ES-I3 (cell line): Measurements from ENCODE around the gene PSAP.

Source experiments
- H3K36me3 ChIP-seq: 2 replicates; pipeline ENCODE4 v1.6.1; 2013; ENCODE audit warnings: mild to moderate bottlenecking, low read length, control low read depth, moderate library complexity; ENCODE audit not compliant: insufficient read depth
- H3K4me1 ChIP-seq: 2 replicates; pipeline ENCODE4 v1.6.1; 2013; ENCODE audit warnings: mild to moderate bottlenecking, control low read depth, low read length; ENCODE audit not compliant: insufficient read depth
- H3K9ac ChIP-seq: 2 replicates; pipeline ENCODE4 v1.6.1; 2013; ENCODE audit warnings: low read depth, mild to moderate bottlenecking, low read length, moderate library complexity
- H3K9me3 ChIP-seq: 2 replicates; pipeline ENCODE4 v1.6.1; 2013; ENCODE audit warnings: mild to moderate bottlenecking, low read length, moderate library complexity; ENCODE audit not compliant: control insufficient read depth, insufficient read depth

The PSAP gene

GRCh38 chr10:71790749-71791440 lies 60.2 kb downstream of the PSAP start:
- no peak overlapping the region for H3K9ac ChIP-seq
- H3K36me3 ChIP-seq, result no peaks in the 10 kb centered on the region
- H3K4me1 ChIP-seq, result no peaks in the 10 kb centered on the region

GRCh38 chr10:71789871-71790270 lies 61.2 kb downstream of the PSAP start:
- Histone ChIP-seq H3K36me3 (no peaks in the 10 kb centered on the region), H3K9me3 (no peaks in the 10 kb centered on the region), H3K4me1 (no peaks in the 10 kb centered on the region), H3K9ac (no peak overlapping the region)

More at GRCh38 chr10:71790749-71791440, 60.2 kb downstream of the PSAP start:
- no peaks in the 10 kb centered on the region for H3K9me3 ChIP-seq

GRCh38 chr10:71788954-71789353 lies 62.1 kb downstream of the PSAP start:
- H3K9ac ChIP-seq, result no peak overlapping the region
- no peaks in the 10 kb centered on the region for H3K4me1 ChIP-seq
- no peaks in the 10 kb centered on the region for H3K9me3 ChIP-seq
- no peaks in the 10 kb centered on the region for H3K36me3 ChIP-seq

GRCh38 chr10:71784679-71785272 lies 66.3 kb downstream of the PSAP start:
- no peak overlapping the region for H3K9ac ChIP-seq
- H3K36me3 ChIP-seq, result no peaks in the 10 kb centered on the region
- no peaks in the 10 kb centered on the region for H3K9me3 ChIP-seq
- peaks cover 5% of the 10 kb centered on the region; the same call in 1 of the 2 replicates for H3K4me1 ChIP-seq

- Histone ChIP-seq H3K9ac (no peak overlapping the region), H3K9me3 (no peaks in the 10 kb centered on the region), H3K4me1 (peaks cover 5% of the 10 kb centered on the region; the same call in 1 of the 2 replicates), H3K36me3 (no peaks in the 10 kb centered on the region)
Measured at GRCh38 chr10:71783917-71784678, 67.0 kb downstream of the PSAP start.

GRCh38 chr10:71782917-71783490 lies 68.0 kb downstream of the PSAP start:
- Histone ChIP-seq H3K9me3 (no peaks in the 10 kb centered on the region), H3K36me3 (no peaks in the 10 kb centered on the region), H3K9ac (no peak overlapping the region), H3K4me1 (peaks cover 5% of the 10 kb centered on the region; the same call in 1 of the 2 replicates)

GRCh38 chr10:71782221-71782916 lies 68.7 kb downstream of the PSAP start:
- Histone ChIP-seq H3K4me1 (peaks cover 5% of the 10 kb centered on the region; the same call in 1 of the 2 replicates), H3K9me3 (no peaks in the 10 kb centered on the region), H3K36me3 (no peaks in the 10 kb centered on the region), H3K9ac (no peak overlapping the region)

GRCh38 chr10:71780719-71781118 lies 70.3 kb downstream of the PSAP start:
- no peaks in the 10 kb centered on the region for H3K36me3 ChIP-seq
- no peak overlapping the region for H3K9ac ChIP-seq
- H3K4me1 ChIP-seq, result peaks cover 5% of the 10 kb centered on the region; the same call in 1 of the 2 replicates
- H3K9me3 ChIP-seq, result no peaks in the 10 kb centered on the region

GRCh38 chr10:71780156-71780555 lies 70.9 kb downstream of the PSAP start:
- Histone ChIP-seq H3K36me3 (no peaks in the 10 kb centered on the region), H3K9ac (no peak overlapping the region), H3K9me3 (no peaks in the 10 kb centered on the region), H3K4me1 (peaks cover 5% of the 10 kb centered on the region; the same call in 1 of the 2 replicates)

GRCh38 chr10:71779641-71780040 lies 71.4 kb downstream of the PSAP start:
- Histone ChIP-seq H3K9me3 (no peaks in the 10 kb centered on the region), H3K36me3 (no peaks in the 10 kb centered on the region), H3K4me1 (peaks cover 5% of the 10 kb centered on the region; the same call in 1 of the 2 replicates), H3K9ac (no peak overlapping the region)

- H3K9me3 ChIP-seq, result no peaks in the 10 kb centered on the region
Measured at GRCh38 chr10:71778071-71778825, 72.8 kb downstream of the PSAP start.

GRCh38 chr10:71777213-71777985 lies 73.7 kb downstream of the PSAP start:
- Histone ChIP-seq H3K36me3 (no peaks in the 10 kb centered on the region), H3K9ac (no peak overlapping the region), H3K9me3 (no peaks in the 10 kb centered on the region), H3K4me1 (no peaks in the 10 kb centered on the region; the same call in 1 of the 2 replicates)

More at GRCh38 chr10:71778071-71778825, 72.8 kb downstream of the PSAP start:
- no peaks in the 10 kb centered on the region for H3K36me3 ChIP-seq
- peaks cover 5% of the 10 kb centered on the region; the same call in 1 of the 2 replicates for H3K4me1 ChIP-seq
- no peak overlapping the region for H3K9ac ChIP-seq

GRCh38 chr10:71776481-71776925 lies 74.5 kb downstream of the PSAP start:
- no peak overlapping the region for H3K9ac ChIP-seq
- no peaks in the 10 kb centered on the region for H3K9me3 ChIP-seq
- H3K4me1 ChIP-seq, result no peaks in the 10 kb centered on the region; the same call in 1 of the 2 replicates
- H3K36me3 ChIP-seq, result no peaks in the 10 kb centered on the region
